NCI-H524 (cell line): Measurements from ENCODE around the gene SEMA3D.

Experiments
- DNase-seq, 2 experiments: peaks; one replicate each; lab custom pipeline; 2025; lab: John Stamatoyannopoulos, UW

SEMA3D gene

GRCh38 chr7:85031475-85031874 lies 155.4 kb downstream of the SEMA3D start:
- DNase-seq: no peak

GRCh38 chr7:85030893-85031292 lies 156.0 kb downstream of the SEMA3D start:
- peak in 1 of 2 experiments; percentile 39 for DNase-seq

GRCh38 chr7:85025312-85025756 lies 161.5 kb downstream of the SEMA3D start:
- DNase-seq: no peak

GRCh38 chr7:85023916-85024315 lies 162.9 kb downstream of the SEMA3D start:
- DNase-seq: no peak

GRCh38 chr7:85023066-85023712 lies 163.7 kb downstream of the SEMA3D start:
- peak; percentile 13 to 38 for DNase-seq

- peak in 1 of 2 experiments; percentile 7 for DNase-seq
These were observed 164.7 kb downstream of the SEMA3D start for GRCh38 chr7:85022064-85022697.

GRCh38 chr7:85021101-85021704 lies 165.7 kb downstream of the SEMA3D start:
- DNase-seq: peak in 1 of 2 experiments; percentile 29

GRCh38 chr7:85019778-85020177 lies 167.1 kb downstream of the SEMA3D start:
- no peak for DNase-seq

- DNase-seq: no peak
These were observed 167.7 kb downstream of the SEMA3D start for GRCh38 chr7:85019176-85019575.

GRCh38 chr7:85018498-85018897 lies 168.4 kb downstream of the SEMA3D start:
- no peak for DNase-seq

GRCh38 chr7:85016286-85016685 lies 170.6 kb downstream of the SEMA3D start:
- no peak for DNase-seq

- DNase-seq: peak; percentile 27 to 72
These were observed 171.8 kb downstream of the SEMA3D start for GRCh38 chr7:85014936-85015660.

- no peak for DNase-seq
These were observed 175.7 kb downstream of the SEMA3D start for GRCh38 chr7:85011127-85011526.

GRCh38 chr7:85010306-85010705 lies 176.6 kb downstream of the SEMA3D start:
- DNase-seq: peak; percentile 25 to 68

- no peak for DNase-seq
These were observed 180.1 kb downstream of the SEMA3D start for GRCh38 chr7:85006754-85007153.

GRCh38 chr7:85004402-85004801 lies 182.5 kb downstream of the SEMA3D start:
- peak; percentile 10 to 27 for DNase-seq

- peak; percentile 82 to 95 for DNase-seq
These were observed 185.1 kb downstream of the SEMA3D start for GRCh38 chr7:85001495-85002345.

GRCh38 chr7:85000735-85001350 lies 186.0 kb downstream of the SEMA3D start:
- peak; percentile 40 to 71 for DNase-seq

- DNase-seq: peak; percentile 79 to 88
These were observed 187.4 kb downstream of the SEMA3D start for GRCh38 chr7:84999450-84999849.

GRCh38 chr7:84998665-84999064 lies 188.2 kb downstream of the SEMA3D start:
- DNase-seq: peak in 1 of 2 experiments; percentile 1

GRCh38 chr7:84997626-84998025 lies 189.2 kb downstream of the SEMA3D start:
- no peak for DNase-seq
